Vein endothelial cell (primary cell): Measurements from ENCODE around the gene PHAX. TPM values are rescaled to one million over a fixed set of nuclear protein-coding genes. Genes with fewer than 3 reads are reported as not detected.

Experiments
- small RNA-seq: library from RNA; depleted of rRNA; stranded (forward); fragments of <200 nt; gene quantifications from one replicate; pipeline ENCODE3, GENCODE V24; 2012
- total RNA-seq: library from RNA; depleted of rRNA; stranded (reverse); fragments of >200 nt; gene quantifications from 2 replicates; pipeline ENCODE4 v1.2.3, GENCODE V29; 2012

The PHAX gene, protein sequence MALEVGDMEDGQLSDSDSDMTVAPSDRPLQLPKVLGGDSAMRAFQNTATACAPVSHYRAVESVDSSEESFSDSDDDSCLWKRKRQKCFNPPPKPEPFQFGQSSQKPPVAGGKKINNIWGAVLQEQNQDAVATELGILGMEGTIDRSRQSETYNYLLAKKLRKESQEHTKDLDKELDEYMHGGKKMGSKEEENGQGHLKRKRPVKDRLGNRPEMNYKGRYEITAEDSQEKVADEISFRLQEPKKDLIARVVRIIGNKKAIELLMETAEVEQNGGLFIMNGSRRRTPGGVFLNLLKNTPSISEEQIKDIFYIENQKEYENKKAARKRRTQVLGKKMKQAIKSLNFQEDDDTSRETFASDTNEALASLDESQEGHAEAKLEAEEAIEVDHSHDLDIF
- total RNA-seq, result 34.9 and 51.7 TPM in 2 replicates

DNA sequence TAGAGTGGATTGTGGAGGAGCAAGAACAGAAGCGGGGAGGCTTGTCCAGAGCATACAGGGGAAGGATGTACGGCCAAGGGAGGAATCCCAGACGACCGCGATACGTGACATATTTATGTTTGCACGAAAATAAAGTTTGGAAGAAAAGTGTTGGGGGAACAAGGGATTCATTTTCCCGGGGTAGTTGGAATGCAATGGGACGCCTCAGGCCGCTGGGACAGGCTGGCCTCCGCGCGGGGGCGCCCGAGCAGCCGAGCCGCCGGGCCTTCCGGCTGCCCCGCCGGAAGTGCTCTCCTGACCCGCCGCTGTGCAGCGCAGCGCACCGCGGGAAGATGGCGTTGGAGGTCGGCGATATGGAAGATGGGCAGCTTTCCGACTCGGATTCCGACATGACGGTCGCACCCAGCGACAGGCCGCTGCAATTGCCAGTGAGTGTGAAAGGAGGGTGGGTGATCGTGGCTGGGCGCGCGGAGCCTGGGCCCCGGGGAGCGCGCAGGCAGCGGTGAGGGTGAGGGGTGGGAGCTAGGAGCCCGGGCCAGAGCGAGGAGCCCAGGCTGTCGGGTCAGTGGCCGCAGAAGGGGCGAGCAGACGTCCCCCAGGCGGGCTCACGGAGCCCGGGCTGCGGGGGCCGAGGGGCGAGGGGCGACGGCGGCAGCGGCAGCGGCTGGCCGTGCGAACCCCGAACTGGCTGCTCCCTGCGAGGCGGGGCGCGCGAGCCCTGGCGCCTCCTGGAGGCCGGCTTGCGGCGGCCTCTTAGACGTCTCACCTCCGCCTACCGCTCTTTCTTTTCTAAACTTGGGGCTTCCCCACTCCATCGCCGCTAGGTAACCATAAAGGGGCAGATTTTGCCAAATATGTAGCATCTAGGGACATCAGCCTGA lies at the start of gene PHAX:
TSS of gene PHAX (plus strand) at position 317 of the 881 bp plus-strand sequence. CDS start at position 333, 16 bp downstream.

GRCh38 chr5:126594748-126595485 lies 5.8 kb upstream of the PHAX start, which contains the start of gene ALDH7A1:
ALDH7A1 (minus strand) TSS chr5:126595219; CDS start chr5:126595198, 21 bp downstream.

Small RNA genes lying within 50 kb of the gene (small RNA-seq; reads per million reads assigned to genes)
- gene BOLA3P3 (not detected), gene RNU6-290P (not detected)

Other genes starting within 250 kb of the PHAX start
- gene GRAMD2B, start 177.5 kb upstream of the PHAX start, total RNA-seq, result 5.6 and 11.9 TPM in 2 replicates
- gene ALDH7A1, start 5.7 kb upstream of the PHAX start, total RNA-seq, result 28.5 and 38.2 TPM in 2 replicates
- 47.0 and 79.1 TPM in 2 replicates for gene LMNB1, start 176.2 kb downstream of the PHAX start, total RNA-seq